OCI-LY7 (cell line): ENCODE measurements around the gene GLIPR2. TPM values are rescaled to one million over a fixed set of nuclear protein-coding genes. Genes with fewer than 3 reads are reported as not detected.

ENCODE experiments used
- BruUV-seq: library from RNA; stranded (reverse); fragments of 400-500 nt; replicated peaks from 2 replicates; lab custom pipeline; 2021; lab: Mats Ljungman, UMichigan
- CTCF ChIA-PET: fragments of 300-600 bp; sonication (Branson Sonifier 250); formaldehyde crosslinking; loops from one replicate; lab custom pipeline; 2022; ENCODE audit warnings: antibody characterized with exemption; ENCODE audit not compliant: unreplicated experiment; lab: Charles Lee
- POLR2A ChIA-PET: fragments of 300-600 bp; sonication (Branson Sonifier 250); formaldehyde crosslinking; loops from one replicate; lab custom pipeline; 2022; ENCODE audit warnings: antibody characterized with exemption; lab: Charles Lee
- DNase-seq: peaks from one replicate; pipeline ENCODE4 v3.0.0-alpha.2; 2015; ENCODE audit warnings: low spot score
- H2AFZ ChIP-seq: fragments of 200-600 bp; sonication (generic), shearing (Covaris generic); 2 replicates; pipeline ENCODE4 v1.6.1; 2014; ENCODE audit warnings: mild to moderate bottlenecking, antibody characterized with exemption, low read length, moderate library complexity
- H3K27ac ChIP-seq: fragments of 200-600 bp; sonication (generic); 2 replicates; pipeline ENCODE4 v1.5.1; 2014; ENCODE audit warnings: mixed run types, low read depth, mild to moderate bottlenecking, moderate library complexity, low read length, inconsistent platforms; ENCODE audit not compliant: poor library complexity, severe bottlenecking
- H3K36me3 ChIP-seq: fragments of 200-600 bp; sonication (generic); 2 replicates; pipeline ENCODE4 v1.6.1; 2014; ENCODE audit warnings: mild to moderate bottlenecking, antibody characterized with exemption, low read length, moderate library complexity, mixed read lengths; ENCODE audit not compliant: insufficient read depth
- H3K4me1 ChIP-seq: fragments of 200-600 bp; sonication (generic); 2 replicates; pipeline ENCODE4 v1.5.1; 2014; ENCODE audit warnings: mild to moderate bottlenecking, low read length; ENCODE audit not compliant: insufficient read depth, poor library complexity, severe bottlenecking
- H3K4me2 ChIP-seq: fragments of 200-600 bp; sonication (generic); 2 replicates; pipeline ENCODE4 v1.6.1; 2014; ENCODE audit warnings: mild to moderate bottlenecking, low read length
- H3K4me3 ChIP-seq: fragments of 200-600 bp; sonication (generic); 2 replicates; pipeline ENCODE4 v1.5.1; 2014; ENCODE audit warnings: mild to moderate bottlenecking, low read depth, low read length; ENCODE audit not compliant: poor library complexity, severe bottlenecking
- H3K79me2 ChIP-seq: fragments of 200-600 bp; sonication (generic); 2 replicates; pipeline ENCODE4 v1.6.1; 2016; ENCODE audit warnings: low read depth, mild to moderate bottlenecking, low read length, moderate library complexity, mixed read lengths; ENCODE audit not compliant: insufficient read depth
- H3K9me2 ChIP-seq: fragments of 200-600 bp; sonication (generic); 2 replicates; pipeline ENCODE4 v1.6.1; 2016; ENCODE audit warnings: mild to moderate bottlenecking, low read length, mixed read lengths; ENCODE audit not compliant: insufficient read depth
- H3K9me3 ChIP-seq: fragments of 200-600 bp; sonication (generic); 2 replicates; pipeline ENCODE4 v1.6.1; 2014; ENCODE audit warnings: mild to moderate bottlenecking, mixed run types, low read length, mixed read lengths
- H4K20me1 ChIP-seq: fragments of 200-600 bp; sonication (generic); 2 replicates; pipeline ENCODE4 v1.6.1; 2014; ENCODE audit warnings: mild to moderate bottlenecking, antibody characterized with exemption, low read length, moderate library complexity, mixed read lengths; ENCODE audit not compliant: insufficient read depth
- CTCF ChIP-seq: fragments of 200-600 bp; sonication (generic); conservative IDR thresholded peaks from 2 replicates; pipeline ENCODE4 v1.5.1; 2014; ENCODE audit warnings: mild to moderate bottlenecking, antibody characterized with exemption, low read length, moderate library complexity, mixed read lengths
- EZH2phosphoT487 ChIP-seq: fragments of 200-600 bp; sonication (generic); IDR thresholded peaks from 2 replicates; pipeline ENCODE4 v1.6.1; 2018; ENCODE audit warnings: low read depth, borderline replicate concordance, mild to moderate bottlenecking, mixed run types, antibody characterized with exemption, low read length, moderate library complexity, mixed read lengths
- intact Hi-C: fragments of 100-400 bp; cut with micrococcal nuclease; formaldehyde crosslinking; loops from one replicate; pipeline ENCODE4 v1.10.0; 2022; ENCODE audit not compliant: unreplicated experiment
- total RNA-seq, 2 experiments: library from RNA; depleted of rRNA in 1 of 2; stranded (reverse); fragments of >200 nt in 1 of 2; shearing (Covaris generic) in 1 of 2; gene quantifications; 2 replicates each; pipeline ENCODE4 v1.2.3, GENCODE V29; 2014 to 2022

The GLIPR2 gene
- total RNA-seq, 2 experiments from 2014 or later, result not detected

- no peak overlapping the region for H3K4me2 ChIP-seq
- no peak overlapping the region for H3K4me3 ChIP-seq
- no peak for DNase-seq
- H2AFZ ChIP-seq, result no peak overlapping the region
- H3K9me2 ChIP-seq, result no peaks in the 10 kb centered on the region
- H4K20me1 ChIP-seq, result no peaks in the 10 kb centered on the region
- no peak overlapping the region for H3K27ac ChIP-seq
- intact Hi-C loops, result no loop called here
- no peaks in the 10 kb centered on the region for H3K9me3 ChIP-seq
- BruUV-seq, result no TSS peak
- H3K4me1 ChIP-seq, result no peaks in the 10 kb centered on the region
- TF ChIP-seq CTCF (no peak), EZH2phosphoT487 (no peak)
- H3K36me3 ChIP-seq, result no peaks in the 10 kb centered on the region
- ChIA-PET CTCF (no interaction called here), POLR2A (no interaction called here)
- no peaks in the 10 kb centered on the region; the same call in 1 of the 2 replicates for H3K79me2 ChIP-seq
Observed at GRCh38 chr9:36120705-36121104, 15.8 kb upstream of the GLIPR2 start.

GRCh38 chr9:36121971-36122370 lies 14.6 kb upstream of the GLIPR2 start:
- no peaks in the 10 kb centered on the region; the same call in 1 of the 2 replicates for H3K79me2 ChIP-seq
- CTCF ChIA-PET, result no interaction called here
- H3K36me3 ChIP-seq, result no peaks in the 10 kb centered on the region
- no peak for TF ChIP-seq CTCF
- TF ChIP-seq EZH2phosphoT487, result no peak
- no peaks in the 10 kb centered on the region for H4K20me1 ChIP-seq
- no peaks in the 10 kb centered on the region for H3K9me3 ChIP-seq
- no peak overlapping the region for H2AFZ ChIP-seq
- POLR2A ChIA-PET, result no interaction called here
- H3K4me2 ChIP-seq, result no peak overlapping the region
- DNase-seq, result no peak
- intact Hi-C loops, result no loop called here
- no TSS peak for BruUV-seq
- no peak overlapping the region for H3K27ac ChIP-seq
- no peaks in the 10 kb centered on the region for H3K4me1 ChIP-seq
- H3K9me2 ChIP-seq, result no peaks in the 10 kb centered on the region
- H3K4me3 ChIP-seq, result no peak overlapping the region

- no peaks in the 10 kb centered on the region for H3K9me2 ChIP-seq
- ChIA-PET CTCF (no interaction called here), POLR2A (interaction anchor here (0.7 to 1.3 kb wide), 4 partner anchors 12 to 66 kb away, joined by 3 to 4 read pairs (median 4); no protein-coding TSS in a partner anchor)
- TF ChIP-seq CTCF, result no peak
- TF ChIP-seq EZH2phosphoT487, result no peak
- H2AFZ ChIP-seq, result no peak overlapping the region
- intact Hi-C loops, result no loop called here
- H3K4me2 ChIP-seq, result no peak overlapping the region
- H3K4me1 ChIP-seq, result peaks cover 4% of the 10 kb centered on the region
- no peak overlapping the region for H3K4me3 ChIP-seq
- H3K27ac ChIP-seq, result no peak overlapping the region
- no peaks in the 10 kb centered on the region; the same call in 1 of the 2 replicates for H3K79me2 ChIP-seq
- H3K9me3 ChIP-seq, result no peaks in the 10 kb centered on the region
- BruUV-seq, result no TSS peak
- H3K36me3 ChIP-seq, result no peaks in the 10 kb centered on the region
- H4K20me1 ChIP-seq, result no peaks in the 10 kb centered on the region
- no peak for DNase-seq
Observed at GRCh38 chr9:36123515-36123914, 13.0 kb upstream of the GLIPR2 start.
